GM21619 (cell line): ENCODE results near the gene CHKB.
"Not testable (repeated sequence)": the region's sequence is repeated elsewhere in the genome, so short reads cannot be mapped to it uniquely, and the experiment has no call there.

Experiments used
- ATAC-seq: cut with Tn5 transposase; IDR thresholded peaks from one replicate; pipeline ENCODE4 v1.9.1; 2021; ENCODE audit not compliant: unreplicated experiment

CHKB gene

DNA sequence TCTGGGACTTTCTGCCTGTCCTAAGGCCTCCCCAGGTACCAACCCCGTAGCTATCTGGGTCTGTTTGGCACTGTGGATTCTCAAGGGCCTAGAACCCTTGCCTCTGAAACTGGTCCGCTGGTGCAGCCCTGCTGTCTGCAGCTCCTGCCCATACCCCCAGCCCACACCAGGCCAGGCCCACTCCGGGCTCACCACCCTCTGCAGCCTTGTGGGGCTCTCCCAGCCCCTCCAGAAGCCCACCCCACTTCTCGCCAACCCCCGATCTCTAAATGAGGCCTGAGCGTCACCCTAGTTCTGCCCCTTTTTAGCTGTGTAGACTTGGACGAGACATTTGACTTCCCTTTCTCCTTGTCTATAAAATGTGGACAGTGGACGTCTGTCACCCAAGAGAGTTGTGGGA lies 32.3 kb downstream of the CHKB start:
- no peak for ATAC-seq

GRCh38 chr22:50548921-50549790 lies 33.5 kb downstream of the CHKB start:
- ATAC-seq: no peak

DNA sequence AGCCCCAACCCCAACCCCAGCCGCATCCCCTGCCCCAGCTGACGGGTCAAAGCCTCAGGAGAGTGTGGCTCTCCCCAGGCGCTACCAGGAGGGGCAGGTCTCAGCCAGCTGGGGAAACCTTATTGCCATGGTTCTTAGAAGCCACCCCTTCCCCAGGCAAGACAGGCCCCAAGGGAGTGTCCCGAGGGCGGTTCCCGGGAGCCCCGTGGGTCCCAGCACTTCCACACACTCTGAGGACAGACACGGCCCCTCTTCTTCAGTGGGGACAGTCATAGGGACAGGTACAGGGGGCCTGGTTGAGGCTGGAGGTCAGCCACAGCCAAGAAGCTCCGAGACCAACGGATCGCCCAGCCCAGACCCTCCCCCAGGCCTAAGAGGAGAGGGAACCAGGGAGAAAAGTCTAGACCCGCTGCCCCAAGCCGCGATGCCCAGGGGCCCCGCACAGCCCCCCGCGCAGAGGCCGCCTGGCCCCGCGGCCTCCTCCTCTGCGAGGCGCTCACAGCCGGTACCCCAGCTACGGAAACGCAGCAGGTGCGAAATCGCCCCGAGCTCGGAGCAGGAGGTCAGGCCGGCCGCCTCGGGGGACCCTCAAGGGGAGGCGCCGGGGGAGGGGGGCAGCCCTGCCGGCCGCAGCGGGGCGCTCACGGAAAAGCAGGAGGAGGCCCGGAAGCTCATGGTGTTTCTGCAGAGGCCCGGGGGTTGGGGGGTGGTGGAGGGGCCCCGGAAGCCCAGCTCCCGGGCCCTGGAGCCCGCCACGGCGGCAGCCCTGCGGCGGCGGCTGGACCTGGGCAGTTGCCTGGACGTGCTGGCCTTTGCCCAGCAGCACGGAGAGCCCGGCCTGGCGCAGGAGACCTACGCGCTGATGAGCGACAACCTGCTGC lies 34.4 kb downstream of the CHKB start:
- no peak for ATAC-seq

GRCh38 chr22:50547263-50547985 lies 35.2 kb downstream of the CHKB start:
- ATAC-seq: no peak

DNA sequence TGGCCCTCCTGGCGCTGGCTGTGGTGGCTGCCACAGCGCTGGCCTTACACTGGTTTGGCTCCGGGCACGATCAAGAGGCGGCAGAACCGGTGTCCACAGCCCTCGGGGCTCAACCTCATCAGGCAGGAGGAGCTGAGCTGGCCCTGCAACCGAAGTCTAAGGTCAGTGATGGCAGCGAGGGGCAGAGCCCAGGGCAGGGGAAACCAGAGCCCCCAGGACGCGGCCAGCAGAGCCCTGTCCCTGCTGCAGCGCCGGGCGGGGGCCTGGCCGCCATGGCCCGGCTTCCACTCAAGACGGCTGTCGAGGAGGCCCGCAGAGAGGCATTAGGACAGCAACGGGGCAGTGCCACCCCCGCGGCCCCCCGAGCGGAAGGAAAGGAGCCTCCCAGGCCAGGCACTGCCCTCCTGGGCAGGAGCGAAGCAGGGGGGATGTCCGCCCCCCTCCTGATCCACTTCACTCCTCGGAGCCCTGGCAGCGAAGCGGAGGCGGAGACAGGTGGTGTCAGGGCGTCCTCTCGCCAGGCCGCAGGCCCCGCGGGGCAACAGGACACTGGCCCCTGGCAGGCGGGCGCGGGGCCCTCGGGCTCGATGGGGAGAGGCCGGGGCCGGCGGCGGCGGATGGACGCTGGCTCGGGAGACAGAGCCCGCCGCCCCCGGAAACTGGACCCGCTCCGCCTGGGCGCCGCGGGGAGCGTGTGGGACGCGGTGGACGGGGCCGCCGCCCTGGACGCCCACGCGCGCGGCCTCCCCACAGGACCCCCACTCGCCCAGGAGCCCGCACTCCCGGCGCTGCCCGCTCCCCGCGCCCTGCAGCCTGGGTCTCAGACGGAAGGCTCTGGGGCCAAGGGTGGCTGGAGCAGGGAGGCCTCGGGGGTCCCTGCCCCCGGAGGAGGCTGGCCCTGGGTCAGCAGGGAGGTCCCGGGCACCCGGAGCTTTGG lies 36.1 kb downstream of the CHKB start:
- no peak for ATAC-seq

GRCh38 chr22:50545522-50546325 lies 36.9 kb downstream of the CHKB start, which contains the start of gene KLHDC7B:
TSS of gene KLHDC7B (plus strand) at chr22:50545899. CDS start at chr22:50546244, 345 bp downstream.
- ATAC-seq: no peak

GRCh38 chr22:50544746-50545253 lies 37.8 kb downstream of the CHKB start:
- no peak for ATAC-seq

- ATAC-seq: no peak
Observed at GRCh38 chr22:50544078-50544745, 38.4 kb downstream of the CHKB start.

DNA sequence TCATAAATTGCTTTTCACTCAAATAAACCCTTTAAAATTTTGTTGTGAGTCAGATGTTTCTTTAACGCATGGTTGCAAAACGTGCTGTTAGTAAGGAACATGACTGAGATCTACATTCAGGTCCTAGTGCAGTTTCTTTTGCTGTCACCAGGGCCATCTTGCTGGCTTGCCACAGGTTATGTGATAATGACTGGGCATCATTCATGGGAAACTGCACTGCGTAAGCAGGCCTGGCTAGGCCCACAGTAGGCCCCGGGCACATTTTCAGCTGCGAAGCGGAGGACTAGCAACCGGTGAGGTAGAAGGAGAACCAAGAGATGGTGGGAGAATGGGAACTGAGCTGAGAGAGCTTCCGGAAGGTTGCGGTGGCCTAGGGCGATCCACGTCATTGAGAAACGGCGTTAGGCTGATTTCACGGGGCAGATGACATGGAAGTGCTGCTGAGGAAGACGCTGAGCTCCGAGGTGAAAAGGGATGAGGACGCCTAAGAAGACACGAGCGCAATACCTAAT lies 40.2 kb downstream of the CHKB start:
- no peak for ATAC-seq

DNA sequence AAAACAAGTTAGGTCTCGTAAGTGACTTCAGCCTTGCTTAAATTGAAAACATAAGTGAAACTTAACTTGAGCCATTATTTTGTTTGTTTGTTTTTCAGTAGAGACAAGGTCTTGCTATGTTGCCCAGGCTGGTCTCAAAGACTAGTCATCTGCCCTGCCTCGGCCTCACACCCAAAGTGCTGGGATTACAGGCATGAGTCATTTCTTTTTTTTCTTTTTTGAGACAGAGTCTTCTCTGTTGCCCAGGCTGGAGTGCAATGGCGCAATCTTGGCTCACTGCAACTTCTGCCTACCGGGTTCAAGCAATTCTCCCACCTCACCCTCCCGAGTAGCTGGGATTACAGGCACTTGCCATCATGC lies 41.0 kb downstream of the CHKB start:
- ATAC-seq: not testable (repeated sequence)

- no peak for ATAC-seq
Observed at GRCh38 chr22:50540381-50540780, 42.3 kb downstream of the CHKB start.

GRCh38 chr22:50537765-50538164 lies 44.9 kb downstream of the CHKB start:
- no peak for ATAC-seq

- no peak for ATAC-seq
Observed at GRCh38 chr22:50536226-50536625, 46.4 kb downstream of the CHKB start.

DNA sequence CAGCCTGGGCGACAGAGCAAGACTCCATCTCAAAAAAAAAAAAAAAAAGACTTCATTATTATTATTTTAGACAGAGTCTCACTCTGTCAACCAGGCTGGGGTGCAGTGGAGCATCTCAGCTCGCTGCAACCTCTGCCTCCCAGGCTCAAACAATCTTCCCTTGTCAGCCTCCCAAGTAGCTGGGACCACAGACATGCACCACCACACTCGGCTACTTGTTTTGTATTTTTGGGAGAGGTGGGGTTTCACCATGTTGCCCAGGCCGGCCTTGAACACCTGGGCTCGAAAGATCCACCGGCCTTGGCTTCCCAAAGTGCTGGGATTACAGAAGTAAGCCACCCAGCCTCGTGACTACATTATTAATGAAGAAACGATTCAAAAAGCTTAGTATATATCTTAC lies 47.5 kb downstream of the CHKB start:
- no peak for ATAC-seq

- ATAC-seq: not testable (repeated sequence)
Observed at GRCh38 chr22:50533856-50534711, 48.6 kb downstream of the CHKB start.

- no peak for ATAC-seq
Observed at GRCh38 chr22:50532824-50533796, 49.5 kb downstream of the CHKB start.
